SKM-1 treated with dmso at 0.1 percent for 144 hours (cell line): ENCODE measurements around the gene SLC39A6.
A peak's percentile ranks its signal among the peaks of the same experiment; 100 is the strongest.
"Not testable (repeated sequence)": the region's sequence is repeated elsewhere in the genome, so short reads cannot be mapped to it uniquely, and the experiment has no call there.

ENCODE experiments used
- DNase-seq: peaks from one replicate; lab custom pipeline; 2025; ENCODE audit not compliant: unreplicated experiment; lab: John Stamatoyannopoulos, UW

SLC39A6 gene, protein sequence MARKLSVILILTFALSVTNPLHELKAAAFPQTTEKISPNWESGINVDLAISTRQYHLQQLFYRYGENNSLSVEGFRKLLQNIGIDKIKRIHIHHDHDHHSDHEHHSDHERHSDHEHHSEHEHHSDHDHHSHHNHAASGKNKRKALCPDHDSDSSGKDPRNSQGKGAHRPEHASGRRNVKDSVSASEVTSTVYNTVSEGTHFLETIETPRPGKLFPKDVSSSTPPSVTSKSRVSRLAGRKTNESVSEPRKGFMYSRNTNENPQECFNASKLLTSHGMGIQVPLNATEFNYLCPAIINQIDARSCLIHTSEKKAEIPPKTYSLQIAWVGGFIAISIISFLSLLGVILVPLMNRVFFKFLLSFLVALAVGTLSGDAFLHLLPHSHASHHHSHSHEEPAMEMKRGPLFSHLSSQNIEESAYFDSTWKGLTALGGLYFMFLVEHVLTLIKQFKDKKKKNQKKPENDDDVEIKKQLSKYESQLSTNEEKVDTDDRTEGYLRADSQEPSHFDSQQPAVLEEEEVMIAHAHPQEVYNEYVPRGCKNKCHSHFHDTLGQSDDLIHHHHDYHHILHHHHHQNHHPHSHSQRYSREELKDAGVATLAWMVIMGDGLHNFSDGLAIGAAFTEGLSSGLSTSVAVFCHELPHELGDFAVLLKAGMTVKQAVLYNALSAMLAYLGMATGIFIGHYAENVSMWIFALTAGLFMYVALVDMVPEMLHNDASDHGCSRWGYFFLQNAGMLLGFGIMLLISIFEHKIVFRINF

DNA sequence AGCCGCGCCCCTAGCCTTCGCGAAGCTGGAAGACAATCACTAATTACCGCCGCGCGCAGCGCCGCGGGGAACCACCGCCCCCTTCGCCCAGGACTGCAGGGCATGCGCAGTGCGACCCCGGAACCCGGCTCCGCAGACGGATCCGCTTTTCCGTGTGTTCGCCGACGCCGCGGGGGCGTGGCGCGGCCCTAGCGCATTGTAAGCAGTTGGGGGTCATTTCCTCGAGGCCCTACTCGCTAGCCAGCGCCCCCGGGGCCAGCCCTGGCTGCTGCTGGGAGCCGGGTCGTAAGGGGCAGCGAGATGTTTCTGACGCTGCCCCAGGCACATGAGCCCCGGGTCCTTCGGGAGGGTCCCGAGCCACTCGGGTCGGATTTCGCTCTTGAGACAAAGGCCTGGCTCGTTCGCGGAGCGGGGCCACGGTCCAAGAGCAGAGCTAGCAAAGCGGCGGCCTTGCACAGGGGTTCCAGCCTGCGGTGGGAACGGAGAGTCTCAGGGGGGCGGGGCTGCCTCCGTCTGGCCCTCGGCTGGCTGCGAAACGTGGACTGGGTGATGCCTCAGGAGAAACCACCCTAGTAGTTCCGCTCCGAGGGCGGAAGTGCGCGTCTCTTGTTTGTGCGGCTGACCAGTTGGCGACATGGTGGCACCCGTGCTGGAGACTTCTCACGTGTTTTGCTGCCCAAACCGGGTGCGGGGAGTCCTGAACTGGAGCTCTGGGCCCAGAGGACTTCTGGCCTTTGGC, at the start of gene SLC39A6, which contains the start of gene ELP2:
Gene SLC39A6 (minus strand): TSS at position 41 of the 739 bp plus-strand sequence. CDS start 2,333 bp downstream, outside the sequence.
Gene ELP2 (plus strand): TSS at position 600 of the 739 bp plus-strand sequence. CDS start 35 bp downstream, at position 635.
- DNase-seq: peak; percentile 93

- no peak for DNase-seq
These were observed 48.8 kb upstream of the SLC39A6 start for GRCh38 chr18:36177913-36178312.

- DNase-seq: no peak
These were observed 47.6 kb upstream of the SLC39A6 start for GRCh38 chr18:36176711-36177110.

- DNase-seq: no peak
These were observed 47.0 kb upstream of the SLC39A6 start for GRCh38 chr18:36176177-36176584.

GRCh38 chr18:36175481-36175880, 46.3 kb upstream of the SLC39A6 start:
- no peak for DNase-seq

DNA sequence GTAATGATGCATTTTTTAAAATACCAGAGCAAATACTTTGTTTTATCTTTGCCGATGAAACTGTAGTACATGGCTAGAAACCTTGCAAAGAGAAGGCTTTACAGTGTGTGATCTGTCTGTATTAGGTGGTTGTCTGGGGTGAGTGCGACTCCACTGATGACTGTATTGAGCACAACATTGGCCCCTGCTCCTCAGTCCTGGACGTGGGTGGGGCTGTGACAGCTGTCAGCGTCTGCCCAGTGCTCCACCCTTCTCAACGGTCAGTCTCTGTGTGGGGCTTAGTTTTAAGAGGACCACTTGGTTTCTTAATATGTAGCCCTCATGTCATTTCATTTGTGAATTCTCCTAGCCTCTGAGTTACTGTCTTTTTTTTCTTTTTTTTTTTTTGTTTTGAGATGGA, 40.8 kb upstream of the SLC39A6 start:
- no peak for DNase-seq

- DNase-seq: not testable (repeated sequence)
These were observed 39.2 kb upstream of the SLC39A6 start for GRCh38 chr18:36168296-36168695.

GRCh38 chr18:36167692-36168218, 38.6 kb upstream of the SLC39A6 start:
- DNase-seq: no peak

- no peak for DNase-seq
These were observed 33.8 kb upstream of the SLC39A6 start for GRCh38 chr18:36162981-36163380.

DNA sequence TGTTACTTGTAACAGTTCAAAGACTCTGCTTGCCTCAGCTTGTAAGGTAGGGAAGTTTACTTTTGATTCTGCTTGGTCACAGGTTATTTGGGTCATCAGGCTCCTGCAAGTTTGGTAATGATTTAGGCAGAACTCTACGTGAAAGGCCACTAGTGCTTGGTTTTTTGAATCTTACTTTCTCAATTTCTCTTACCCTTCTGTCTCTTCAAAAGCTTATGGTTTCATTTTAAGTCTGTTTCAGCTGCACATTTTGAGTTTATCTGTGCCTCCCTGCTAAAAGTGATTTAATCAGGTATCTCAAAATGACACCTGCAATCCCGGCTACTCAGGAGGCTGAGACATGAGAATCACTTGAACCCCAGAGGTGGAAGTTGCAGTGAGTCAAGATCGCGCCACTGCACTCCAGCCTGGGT, 31.8 kb upstream of the SLC39A6 start:
- no peak for DNase-seq

DNA sequence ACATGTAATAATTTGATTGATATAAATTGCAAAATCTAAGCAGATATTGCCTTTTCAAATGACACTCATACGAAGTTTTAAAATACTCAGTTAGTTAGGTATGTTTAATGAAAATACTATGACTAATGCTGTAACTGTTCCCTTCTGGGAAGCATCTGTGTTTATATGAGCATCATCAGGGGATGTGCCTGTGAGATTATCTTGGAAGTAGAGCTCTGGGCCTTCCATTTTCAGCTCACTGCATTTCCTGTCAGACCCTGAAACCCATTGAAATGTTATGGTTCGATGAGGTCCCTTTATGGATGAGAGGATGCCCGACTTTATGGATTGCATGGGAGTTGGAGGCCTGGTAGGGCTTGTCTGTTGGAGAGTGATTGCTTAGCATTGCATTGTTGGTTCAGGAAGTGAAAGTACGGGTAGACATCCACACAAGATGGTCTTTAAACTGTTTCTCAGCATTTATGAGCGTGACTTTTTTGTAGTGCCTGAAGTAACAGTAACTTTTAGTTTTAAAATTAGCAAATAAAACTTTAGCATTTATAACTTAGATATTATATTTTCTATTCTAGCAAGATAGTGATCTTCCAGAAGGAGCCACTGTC, 29.2 kb upstream of the SLC39A6 start:
- no peak for DNase-seq

DNA sequence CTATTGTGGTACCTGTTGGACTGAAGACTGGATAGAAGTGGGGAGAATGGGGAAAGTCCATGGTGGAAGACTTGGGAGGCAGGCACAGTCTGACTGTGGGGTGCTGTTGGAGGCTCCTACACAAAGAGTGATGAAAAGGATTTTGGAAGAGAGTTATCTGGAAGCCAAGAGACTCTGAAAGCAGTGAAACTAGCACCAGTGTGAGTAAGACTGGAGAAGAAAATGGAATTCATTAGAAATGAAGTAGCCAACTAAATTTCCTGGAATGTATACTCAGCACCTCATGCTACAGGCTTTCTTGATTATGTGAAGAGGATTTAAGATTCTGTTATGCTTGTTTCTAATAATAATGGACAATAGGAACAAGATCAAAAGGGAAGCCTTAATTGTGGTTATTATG, 28.3 kb upstream of the SLC39A6 start:
- no peak for DNase-seq

- no peak for DNase-seq
These were observed 27.0 kb upstream of the SLC39A6 start for GRCh38 chr18:36155851-36156757.

- DNase-seq: no peak
These were observed 24.6 kb upstream of the SLC39A6 start for GRCh38 chr18:36153771-36154170.

DNA sequence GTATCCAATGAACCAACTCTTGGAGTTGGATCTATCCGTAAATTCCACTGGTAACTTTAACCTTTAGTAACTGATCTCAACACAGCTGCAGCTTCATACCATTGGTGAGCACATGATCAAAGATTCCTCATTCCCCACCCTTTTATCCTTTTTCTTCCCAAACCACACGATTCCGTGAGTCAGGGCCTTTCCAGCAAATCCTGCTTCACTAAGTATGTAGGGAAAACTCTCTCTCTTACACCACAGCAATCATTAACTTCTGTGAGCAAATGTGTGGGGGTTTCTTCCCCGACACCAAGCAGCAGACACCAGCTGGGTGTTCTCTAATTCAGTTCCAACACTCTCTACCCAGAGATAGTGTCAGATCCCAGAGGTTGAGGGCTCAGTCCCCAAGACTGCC, 24.1 kb upstream of the SLC39A6 start:
- DNase-seq: no peak

GRCh38 chr18:36152781-36153180, 23.6 kb upstream of the SLC39A6 start:
- no peak for DNase-seq

GRCh38 chr18:36149514-36150289, 20.6 kb upstream of the SLC39A6 start:
- no peak for DNase-seq

DNA sequence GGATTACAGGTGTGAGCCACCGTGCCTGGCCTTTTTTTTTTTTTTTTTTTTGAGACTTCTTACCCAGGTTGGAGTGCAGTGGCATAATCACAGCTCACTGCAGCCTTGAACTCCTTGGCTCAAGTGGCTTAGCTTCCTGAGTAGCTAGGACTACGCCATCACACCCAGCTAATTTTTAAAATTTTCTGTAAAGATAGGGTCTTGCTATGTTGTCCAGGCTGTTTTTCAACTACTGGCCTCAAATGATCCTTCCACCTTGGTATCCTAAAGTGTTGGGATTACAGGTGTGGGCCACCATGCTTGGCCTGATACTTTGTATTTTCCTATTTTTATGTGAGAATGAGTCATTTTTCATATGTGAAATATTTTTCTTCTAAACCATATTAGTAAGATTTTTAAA, 14.3 kb upstream of the SLC39A6 start:
- DNase-seq: no peak

GRCh38 chr18:36142751-36143150, 13.6 kb upstream of the SLC39A6 start:
- no peak for DNase-seq
